HCT116 (cell line): Measurements from ENCODE around the gene STK32B. TPM values are rescaled to one million over a fixed set of nuclear protein-coding genes. Genes with fewer than 3 reads are reported as not detected.

Source experiments
- ATAC-seq: fragments of 200-7000 bp; cut with Tn5 transposase; 2 replicates; pipeline ENCODE4 v1.9.1; 2020; ENCODE audit warnings: mild to moderate bottlenecking, moderate library complexity
- BruUV-seq: library from RNA; stranded (reverse); fragments of 400-500 nt; replicated peaks from 2 replicates; lab custom pipeline; 2021; lab: Mats Ljungman, UMichigan
- CTCF ChIA-PET: fragments of 300-600 bp; sonication (Branson Sonifier 250); formaldehyde crosslinking; loops from one replicate; lab custom pipeline; 2021; ENCODE audit warnings: antibody characterized with exemption; lab: Charles Lee
- POLR2A ChIA-PET: fragments of 300-600, 350-600 bp; sonication (Branson Sonifier 250); formaldehyde crosslinking; loops from one replicate; lab custom pipeline; 2021; ENCODE audit warnings: antibody characterized with exemption; lab: Charles Lee
- RAD21 ChIA-PET, 2 experiments: fragments of 300-600 bp; sonication (Branson Sonifier 250); formaldehyde crosslinking; loops; one replicate each; lab custom pipeline; 2023; ENCODE audit warnings: low total read pairs in 2 of 2; ENCODE audit not compliant: uncharacterized antibody in 2 of 2, unreplicated experiment in 2 of 2, low non-redundant PET in 1 of 2; lab: Charles Lee
- DNase-seq: peaks from one replicate; pipeline ENCODE4 v3.0.0-alpha.2; 2010; ENCODE audit warnings: low read depth, low spot score
- H2AFZ ChIP-seq: fragments of 200-600 bp; shearing (Covaris generic), sonication (generic); 2 replicates; pipeline ENCODE4 v1.6.1; 2017; ENCODE audit warnings: low read depth, mixed run types, mixed read lengths, antibody characterized with exemption, low read length; ENCODE audit not compliant: poor library complexity, severe bottlenecking
- H3K27ac ChIP-seq: 2 replicates; pipeline ENCODE4 v1.5.1; 2012; ENCODE audit warnings: low read depth, low read length
- H3K27me3 ChIP-seq: fragments of 200-600 bp; sonication (generic); 2 replicates; pipeline ENCODE4 v1.6.1; 2016; ENCODE audit warnings: mixed run types, low read length, mixed read lengths; ENCODE audit not compliant: insufficient read depth
- H3K36me3 ChIP-seq, 2 experiments: fragments of 200-500 bp in 1 of 2; fragments of 200-600 bp in 1 of 2; sonication (Bioruptor generic) in 1 of 2; sonication (generic) in 1 of 2; 2 replicates each; pipeline versions ENCODE4 v1.5.1 to v1.6.1; 2014 to 2016; ENCODE audit warnings: low read length in 2 of 2, inconsistent platforms in 1 of 2, mixed read lengths in 1 of 2, mixed run types in 1 of 2; ENCODE audit not compliant: insufficient read depth in 2 of 2, control insufficient read depth in 1 of 2
- H3K4me1 ChIP-seq, 2 experiments: fragments of 200-600 bp in 1 of 2; sonication (generic) in 1 of 2; 2 replicates each; pipeline versions ENCODE4 v1.5.1 to v1.6.1; 2012 to 2017; ENCODE audit warnings: low read length in 2 of 2, inconsistent platforms in 1 of 2, mild to moderate bottlenecking in 1 of 2, mixed read lengths in 1 of 2, mixed run types in 1 of 2, moderate library complexity in 1 of 2; ENCODE audit not compliant: insufficient read depth in 2 of 2, control insufficient read depth in 1 of 2
- H3K4me2 ChIP-seq: fragments of 200-600 bp; sonication (generic); 2 replicates; pipeline ENCODE4 v1.6.1; 2017; ENCODE audit warnings: mixed run types, low read length, mixed read lengths
- H3K4me3 ChIP-seq, 2 experiments: fragments of 200-600 bp in 1 of 2; sonication (generic) in 1 of 2; replicated peaks in 1 of 2; 2 replicates each; pipeline ENCODE4 v1.5.1; 2011 to 2016; ENCODE audit warnings: low read length in 2 of 2, control low read depth in 1 of 2, low read depth in 1 of 2, mild to moderate bottlenecking in 1 of 2, mixed read lengths in 1 of 2, mixed run types in 1 of 2
- H3K79me2 ChIP-seq: fragments of 200-600 bp; sonication (generic); 2 replicates; pipeline ENCODE4 v1.6.1; 2017; ENCODE audit warnings: mild to moderate bottlenecking, mixed run types, low read length, moderate library complexity, mixed read lengths; ENCODE audit not compliant: insufficient read depth
- H3K9ac ChIP-seq: fragments of 200-600 bp; sonication (generic); 2 replicates; pipeline ENCODE4 v1.6.1; 2016; ENCODE audit warnings: low read length, mixed read lengths
- H3K9me2 ChIP-seq: fragments of 200-600 bp; sonication (generic), shearing (Covaris generic); 2 replicates; pipeline ENCODE4 v1.6.1; 2017; ENCODE audit warnings: mixed run types, mild to moderate bottlenecking, moderate library complexity; ENCODE audit not compliant: insufficient read depth
- H3K9me3 ChIP-seq, 2 experiments: fragments of 200-500 bp in 1 of 2; fragments of 200-600 bp in 1 of 2; sonication (Bioruptor generic) in 1 of 2; sonication (generic) in 1 of 2; 2 replicates each; pipeline ENCODE4 v1.6.1; 2014 to 2017; ENCODE audit warnings: low read length in 2 of 2, mixed read lengths in 2 of 2, inconsistent platforms in 1 of 2, low read depth in 1 of 2, mild to moderate bottlenecking in 1 of 2, mixed run types in 1 of 2, moderate library complexity in 1 of 2; ENCODE audit not compliant: control insufficient read depth in 1 of 2, insufficient read depth in 1 of 2
- H4K20me1 ChIP-seq: fragments of 200-600 bp; sonication (generic), shearing (Covaris generic); 2 replicates; pipeline ENCODE4 v1.6.1; 2017; ENCODE audit warnings: mixed run types, mild to moderate bottlenecking, moderate library complexity; ENCODE audit not compliant: insufficient read depth
- CBX3 ChIP-seq: IDR thresholded peaks from 2 replicates; pipeline ENCODE4 v1.6.1; 2012; ENCODE audit warnings: low read depth
- CTCF ChIP-seq, 3 experiments: fragments of 200-600 bp in 1 of 3; sonication (generic) in 1 of 3; IDR thresholded peaks in 2 of 3; conservative IDR thresholded peaks in 1 of 3; 2 replicates each; pipeline ENCODE4 v1.5.1; 2012 to 2017; ENCODE audit warnings: low read depth in 2 of 3, low read length in 2 of 3, antibody characterized with exemption in 1 of 3, borderline replicate concordance in 1 of 3, control low read depth in 1 of 3, mild to moderate bottlenecking in 1 of 3, mixed read lengths in 1 of 3, mixed run types in 1 of 3, moderate library complexity in 1 of 3; ENCODE audit not compliant: insufficient read depth in 1 of 3
- EGR1 ChIP-seq: IDR thresholded peaks from 2 replicates; pipeline ENCODE4 v1.6.1; 2012; ENCODE audit warnings: low read depth
- ELF1 ChIP-seq: IDR thresholded peaks from 2 replicates; pipeline ENCODE4 v1.6.1; 2012; ENCODE audit warnings: low read depth, borderline replicate concordance
- EZH2phosphoT487 ChIP-seq: fragments of 200-600 bp; IDR thresholded peaks from 2 replicates; pipeline ENCODE4 v1.6.1; 2018; ENCODE audit warnings: antibody characterized with exemption, borderline replicate concordance
- FOSL1 ChIP-seq: IDR thresholded peaks from 2 replicates; pipeline ENCODE4 v1.6.1; 2012; ENCODE audit warnings: low read depth
- MAX ChIP-seq: IDR thresholded peaks from 2 replicates; pipeline ENCODE4 v1.6.1; 2012
- POLR2A ChIP-seq: IDR thresholded peaks from 2 replicates; pipeline ENCODE4 v1.7.0; 2011; ENCODE audit warnings: borderline replicate concordance; ENCODE audit not compliant: insufficient read depth, insufficient read length; ENCODE audit errors: extremely low read depth
- POLR2AphosphoS5 ChIP-seq: IDR thresholded peaks from 2 replicates; pipeline ENCODE4 v1.6.1; 2011; ENCODE audit warnings: mild to moderate bottlenecking, low read depth, low read length, moderate library complexity
- RAD21 ChIP-seq: IDR thresholded peaks from 2 replicates; pipeline ENCODE4 v1.6.1; 2012; ENCODE audit warnings: low read depth, mild to moderate bottlenecking
- REST ChIP-seq: IDR thresholded peaks from 2 replicates; pipeline ENCODE4 v1.6.1; 2012; ENCODE audit warnings: low read depth
- SIN3A ChIP-seq: IDR thresholded peaks from 2 replicates; pipeline ENCODE4 v1.6.1; 2012; ENCODE audit warnings: low read depth
- SP1 ChIP-seq: IDR thresholded peaks from 2 replicates; pipeline ENCODE4 v1.6.1; 2012; ENCODE audit warnings: low read depth
- TCF7L2 ChIP-seq: IDR thresholded peaks from 2 replicates; pipeline ENCODE4 v1.7.0; 2011; ENCODE audit warnings: borderline replicate concordance, inconsistent platforms; ENCODE audit not compliant: insufficient read depth, insufficient read length; ENCODE audit errors: extremely low read depth
- YY1 ChIP-seq: IDR thresholded peaks from 2 replicates; pipeline ENCODE4 v1.6.1; 2011; ENCODE audit warnings: low read length, low read depth, moderate library complexity, mild to moderate bottlenecking; ENCODE audit not compliant: insufficient replicate concordance; ENCODE audit errors: extremely low read depth
- ZBTB33 ChIP-seq: IDR thresholded peaks from 2 replicates; pipeline ENCODE4 v1.6.1; 2011; ENCODE audit warnings: mild to moderate bottlenecking, low read length, moderate library complexity; ENCODE audit not compliant: insufficient replicate concordance; ENCODE audit errors: extremely low read depth
- ZNF274 ChIP-seq: fragments of 200-500 bp; sonication (Bioruptor generic); IDR thresholded peaks from 2 replicates; pipeline ENCODE4 v1.6.1; 2014; ENCODE audit warnings: mild to moderate bottlenecking, low read depth, low read length, inconsistent platforms
- intact Hi-C: fragments of 100-400 bp; cut with micrococcal nuclease; formaldehyde crosslinking; loops from 2 replicates; pipeline ENCODE4 v1.10.0; 2022
- total RNA-seq: library from RNA; stranded (reverse); gene quantifications from one replicate; pipeline ENCODE4 v1.2.1, GENCODE V29; 2021; ENCODE audit not compliant: unreplicated experiment

The STK32B gene
- total RNA-seq, 1 experiment from 2014 or later = not detected

- H3K4me3 ChIP-seq = no peak overlapping the region
- POLR2A ChIA-PET = no interaction called here
These were observed 229.5 kb downstream of the STK32B start for GRCh38 chr4:5280828-5281227.

More at GRCh38 chr4:5280828-5281227, 229.5 kb downstream of the STK32B start:
- H4K20me1 ChIP-seq = no peaks in the 10 kb centered on the region
- no peaks in the 10 kb centered on the region for H3K79me2 ChIP-seq
- ChIA-PET CTCF (no interaction called here), RAD21 (no interaction called here)
- H3K9me3 ChIP-seq = no peaks in the 10 kb centered on the region
- no peak for DNase-seq
- TF ChIP-seq FOSL1 (no peak), POLR2A (no peak), ZNF274 (no peak), EGR1 (no peak), TCF7L2 (no peak), SP1 (no peak), RAD21 (no peak), YY1 (no peak), POLR2AphosphoS5 (no peak), CBX3 (no peak), CTCF (IDR thresholded peaks at IDR 0.05 in 2 of 3, conservative IDR thresholded peaks at IDR 0.05 in 1 of 3; ENCODE audit: borderline replicate concordance in 1 of 3, insufficient read depth in 1 of 3, low read depth in 2 of 3, low read length in 2 of 3) (no peak), REST (no peak), ZBTB33 (no peak), SIN3A (no peak), EZH2phosphoT487 (no peak), ELF1 (no peak), MAX (no peak)
- TF ChIP-seq, all 23 proteins: peak for 0
- Histone ChIP-seq H3K4me2 (no peak overlapping the region), H3K4me1 (no peaks in the 10 kb centered on the region), H3K27ac (no peak overlapping the region), H2AFZ (no peak overlapping the region), H3K27me3 (peaks cover 3% of the 10 kb centered on the region; the same call in 1 of the 2 replicates), H3K9ac (no peak overlapping the region), H3K36me3 (no peaks in the 10 kb centered on the region), H3K9me2 (no peaks in the 10 kb centered on the region)
- ATAC-seq = no peak
- BruUV-seq = no TSS peak
- intact Hi-C loops = no loop called here
